Fibroblast of mammary gland (primary cell): ENCODE results near the gene JAKMIP1.

ENCODE experiments used
- DNase-seq: peaks from one replicate; pipeline ENCODE4 v3.0.0-alpha.2; 2010; ENCODE audit warnings: low read depth
- H3K4me3 ChIP-seq: 2 replicates; pipeline ENCODE4 v1.5.1; 2011; ENCODE audit warnings: low read depth, mild to moderate bottlenecking, low read length, moderate library complexity; ENCODE audit not compliant: control insufficient read depth
- CTCF ChIP-seq: conservative IDR thresholded peaks from 2 replicates; pipeline ENCODE4 v1.5.1; 2011; ENCODE audit warnings: low read depth, low read length, inconsistent platforms; ENCODE audit not compliant: control insufficient read depth, insufficient read depth

Gene JAKMIP1

GRCh38 chr4:6035786-6036185 is 164.6 kb downstream of the JAKMIP1 start:
- TF ChIP-seq CTCF: no peak
- no peak for DNase-seq
- H3K4me3 ChIP-seq: no peak overlapping the region

DNA sequence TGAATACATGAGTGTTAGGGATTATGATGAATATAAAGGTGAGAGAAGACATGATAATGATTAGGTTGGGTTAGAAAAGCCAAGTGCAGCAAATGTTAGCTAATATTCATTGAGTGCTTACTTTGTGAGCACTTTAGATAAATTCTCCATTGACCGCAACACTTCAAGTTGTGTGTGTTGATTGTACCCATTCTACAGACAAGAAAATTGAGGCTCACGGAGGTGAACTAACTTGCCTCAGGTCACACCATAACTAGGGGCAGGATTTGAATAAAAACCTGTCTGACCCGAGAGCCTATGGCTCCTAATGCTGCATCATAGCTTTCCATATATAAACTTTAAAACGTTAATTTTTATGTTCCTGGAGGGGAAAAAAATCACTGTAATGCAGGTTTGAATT is 167.0 kb downstream of the JAKMIP1 start:
- no peak for TF ChIP-seq CTCF
- no peak overlapping the region for H3K4me3 ChIP-seq
- DNase-seq: no peak

GRCh38 chr4:6032249-6033244 is 167.8 kb downstream of the JAKMIP1 start:
- no peak for DNase-seq
- H3K4me3 ChIP-seq: no peak overlapping the region
- TF ChIP-seq CTCF: no peak

GRCh38 chr4:6031846-6032245 is 168.5 kb downstream of the JAKMIP1 start:
- no peak for DNase-seq
- no peak for TF ChIP-seq CTCF
- H3K4me3 ChIP-seq: no peak overlapping the region

DNA sequence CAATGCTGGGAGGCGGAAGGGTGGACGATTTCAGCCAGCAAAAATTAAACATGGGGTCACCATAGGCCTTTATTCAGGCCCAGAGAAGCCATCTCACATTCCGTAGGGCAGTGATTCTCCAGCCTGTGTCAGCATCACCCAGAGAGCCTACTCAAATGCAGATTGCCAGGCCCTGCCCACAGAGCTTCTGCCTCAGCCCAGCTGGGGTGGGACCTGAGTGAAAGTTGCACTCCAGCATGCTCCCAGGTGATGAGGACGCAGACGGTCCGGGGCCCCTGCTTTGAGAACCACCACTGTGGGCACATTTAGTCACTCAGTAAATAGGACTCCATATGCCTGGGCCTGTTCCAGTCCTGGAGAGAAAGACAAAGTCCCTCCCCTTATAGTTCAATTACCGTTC is 169.7 kb downstream of the JAKMIP1 start:
- no peak for DNase-seq
- TF ChIP-seq CTCF: no peak
- H3K4me3 ChIP-seq: no peak overlapping the region

DNA sequence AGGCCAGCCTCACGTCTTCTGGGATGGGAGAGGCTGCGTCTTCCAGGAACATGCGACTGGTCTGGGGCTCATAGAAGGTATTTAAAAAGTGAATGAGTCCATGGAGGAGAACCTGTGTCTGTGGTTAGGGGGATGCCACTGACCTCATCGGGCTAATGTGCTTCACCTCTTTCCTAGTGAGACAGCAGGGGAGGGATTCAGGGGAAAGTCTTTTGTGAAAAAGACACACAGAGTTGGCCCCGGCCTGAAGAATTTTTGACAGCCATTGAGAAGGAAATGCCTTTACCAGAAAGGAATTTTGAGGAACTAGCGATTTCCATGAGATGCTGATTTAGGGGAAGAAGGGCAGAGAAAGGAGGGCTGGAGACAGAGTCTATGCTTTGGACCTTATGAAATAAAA is 171.1 kb downstream of the JAKMIP1 start:
- no peak for DNase-seq
- no peak for TF ChIP-seq CTCF

DNA sequence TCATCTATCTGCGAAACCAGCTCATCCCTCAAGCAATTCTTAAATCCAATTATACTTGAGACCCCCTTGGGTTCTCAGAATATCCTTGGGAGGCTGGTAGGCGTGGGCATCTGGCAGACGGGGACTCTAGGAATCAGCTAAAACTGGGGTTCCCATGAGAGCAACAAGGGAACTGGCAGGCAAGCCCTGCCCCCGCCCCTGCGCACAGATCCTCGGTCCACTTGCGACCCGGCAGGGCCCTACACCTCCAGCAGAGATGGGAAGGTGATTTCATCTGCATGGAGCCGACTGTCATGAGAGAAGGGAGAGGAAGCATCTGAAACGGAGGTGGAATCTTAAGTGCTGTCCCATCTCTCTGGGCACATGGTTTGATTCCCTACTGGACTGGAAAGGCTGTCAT is 172.2 kb downstream of the JAKMIP1 start:
- no peak for DNase-seq
- no peak overlapping the region for H3K4me3 ChIP-seq
- TF ChIP-seq CTCF: no peak

More for the DNA sequence above, 171.1 kb downstream of the JAKMIP1 start:
- no peak overlapping the region for H3K4me3 ChIP-seq
